SH-SY5Y (cell line): ENCODE results near the gene OTOF.
A peak's percentile ranks its signal among the peaks of the same experiment; 100 is the strongest.

ENCODE experiments used
- GATA2 ChIP-seq: IDR thresholded peaks from 2 replicates; pipeline ENCODE4 v1.6.1; 2011; ENCODE audit warnings: mild to moderate bottlenecking, low read depth, low read length
- GATA3 ChIP-seq: IDR thresholded peaks from 2 replicates; pipeline ENCODE4 v1.6.1; 2011; ENCODE audit warnings: low read depth, mild to moderate bottlenecking, low read length, moderate library complexity

The OTOF gene

DNA sequence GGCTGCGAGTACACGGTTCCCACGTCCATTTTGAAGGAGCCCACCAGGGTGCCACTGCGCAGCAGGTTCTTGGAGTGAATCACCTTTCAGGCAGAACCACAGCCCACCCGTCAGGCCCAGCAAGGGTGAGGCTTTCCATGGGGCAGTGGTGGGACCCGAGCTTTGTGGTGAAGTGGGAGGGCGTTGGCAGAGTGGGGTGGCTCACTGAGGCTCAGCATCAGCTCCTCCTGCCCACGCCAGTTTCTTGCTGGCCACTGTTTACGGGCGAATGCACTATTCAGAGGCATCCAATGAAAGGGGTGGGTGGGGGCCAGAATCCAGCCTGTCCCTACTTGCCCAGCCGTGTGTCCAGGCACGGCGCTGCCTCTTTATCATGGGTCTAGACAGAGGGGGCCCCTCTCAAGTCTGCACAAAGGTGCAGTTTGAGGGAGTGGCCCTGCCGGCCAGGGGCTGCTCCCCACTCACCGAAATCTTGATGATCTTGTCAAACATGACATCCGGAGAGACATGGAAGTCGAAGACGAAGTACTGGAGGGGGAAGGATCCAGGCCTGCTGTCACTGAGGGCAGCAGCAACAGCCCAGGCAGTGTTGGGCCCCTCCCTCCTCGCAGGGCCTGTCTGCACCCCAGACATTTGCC, 11.4 kb upstream of the OTOF start:
- no peak for TF ChIP-seq GATA2
- no peak for TF ChIP-seq GATA3

- no peak for TF ChIP-seq GATA3
- TF ChIP-seq GATA2 = no peak
Measured at GRCh38 chr2:26488463-26489212, 10.7 kb upstream of the OTOF start.

DNA sequence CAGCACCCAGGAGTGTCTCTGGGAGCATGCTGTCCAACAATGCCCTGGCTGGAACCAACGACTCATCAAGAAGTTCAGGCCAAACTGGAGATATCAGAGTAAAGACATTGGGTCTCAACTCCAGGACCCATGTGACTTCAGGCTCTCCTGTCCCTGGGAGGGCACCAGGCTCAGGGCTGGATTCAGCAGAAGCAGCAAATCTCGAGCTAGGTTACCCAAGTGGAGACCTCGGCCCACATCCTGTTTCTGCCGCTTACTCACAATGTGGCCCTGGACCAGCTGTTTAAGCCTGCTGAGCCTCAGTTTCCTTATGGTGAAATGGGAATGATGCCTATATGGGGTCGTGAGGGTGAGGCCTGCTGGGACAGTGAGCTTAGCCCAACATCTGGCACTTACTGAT, 9.3 kb upstream of the OTOF start:
- TF ChIP-seq GATA2 (no peak), GATA3 (no peak)

DNA sequence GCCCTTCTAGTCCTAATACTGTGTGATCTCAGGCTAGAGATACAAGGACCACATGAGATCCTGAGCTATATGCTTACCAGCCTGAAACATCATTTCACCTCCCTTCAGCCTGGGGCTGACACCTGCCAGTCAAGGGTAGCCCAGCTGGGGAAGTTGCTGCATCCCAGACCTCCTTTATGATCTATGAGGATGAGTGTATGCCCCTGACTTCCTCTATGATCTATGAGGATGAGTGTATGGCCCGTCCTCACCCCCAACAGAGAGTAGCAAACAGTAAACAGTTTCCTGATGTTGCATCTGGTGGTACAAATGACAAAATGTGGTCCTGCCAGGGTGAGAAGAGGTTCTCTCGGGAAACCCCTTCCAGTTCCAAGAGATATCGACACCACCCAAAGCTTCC, 8.9 kb upstream of the OTOF start:
- TF ChIP-seq GATA3 = no peak
- no peak for TF ChIP-seq GATA2

- no peak for TF ChIP-seq GATA3
Measured at GRCh38 chr2:26485725-26486418, 7.9 kb upstream of the OTOF start.

- TF ChIP-seq GATA2 = no peak
- no peak for TF ChIP-seq GATA3
Measured at GRCh38 chr2:26485099-26485498, 7.2 kb upstream of the OTOF start.

- TF ChIP-seq GATA2 = no peak
- TF ChIP-seq GATA3 = no peak
Measured at GRCh38 chr2:26484579-26484978, 6.7 kb upstream of the OTOF start.

DNA sequence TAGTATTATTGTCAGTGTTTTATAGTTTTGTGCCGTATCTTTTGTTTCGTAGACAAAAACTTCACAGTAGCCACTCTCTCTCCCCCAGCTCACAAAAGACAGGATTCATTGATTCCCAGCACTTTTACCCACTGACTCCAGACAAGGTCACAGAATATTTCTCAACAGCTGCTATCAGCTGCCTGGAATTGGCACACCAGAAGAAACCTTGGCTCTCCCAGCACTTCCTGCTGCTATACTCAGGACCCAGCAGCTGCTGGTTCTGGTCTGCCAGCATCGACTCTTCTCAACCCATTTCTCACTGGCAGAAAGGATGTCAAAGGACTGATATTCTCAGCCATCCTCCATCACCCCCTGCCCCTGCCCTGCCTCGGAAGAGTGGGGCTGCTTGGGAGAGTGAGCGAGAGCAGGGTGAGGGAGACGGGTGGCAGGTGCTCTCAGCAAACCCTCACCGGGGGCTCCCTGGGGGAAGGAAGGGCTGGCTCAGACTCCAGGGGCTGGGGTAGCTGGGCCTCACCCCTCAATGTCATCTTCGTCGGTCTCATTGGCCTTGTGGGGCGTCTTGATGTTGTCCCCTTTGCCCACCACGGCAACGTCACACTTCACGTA, 6.1 kb upstream of the OTOF start:
- no peak for TF ChIP-seq GATA2
- TF ChIP-seq GATA3 = no peak

DNA sequence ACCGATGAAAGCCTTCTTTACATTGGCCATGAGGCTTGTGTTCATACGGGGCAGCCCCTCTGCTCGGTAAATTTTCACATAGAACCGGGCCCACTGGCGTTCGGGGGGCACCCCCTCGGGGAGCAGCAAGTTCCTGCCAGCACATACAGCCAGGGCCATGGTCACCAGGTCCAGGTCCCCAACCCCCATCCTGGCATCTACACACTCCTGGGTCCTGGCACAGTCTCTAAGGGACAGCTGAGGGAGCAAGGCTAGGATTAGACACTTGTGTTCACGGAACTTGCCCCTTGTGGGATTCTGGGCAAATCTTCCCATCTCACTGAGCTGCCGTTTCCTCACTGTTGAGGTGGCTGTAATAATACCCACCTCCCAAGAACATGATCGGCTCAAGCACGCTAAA, 5.6 kb upstream of the OTOF start:
- TF ChIP-seq GATA2 (no peak), GATA3 (no peak)

- TF ChIP-seq GATA2 (no peak), GATA3 (no peak)
Measured at GRCh38 chr2:26483027-26483326, 5.1 kb upstream of the OTOF start.

GRCh38 chr2:26482211-26483026, 4.5 kb upstream of the OTOF start:
- TF ChIP-seq GATA2 (no peak), GATA3 (no peak)

DNA sequence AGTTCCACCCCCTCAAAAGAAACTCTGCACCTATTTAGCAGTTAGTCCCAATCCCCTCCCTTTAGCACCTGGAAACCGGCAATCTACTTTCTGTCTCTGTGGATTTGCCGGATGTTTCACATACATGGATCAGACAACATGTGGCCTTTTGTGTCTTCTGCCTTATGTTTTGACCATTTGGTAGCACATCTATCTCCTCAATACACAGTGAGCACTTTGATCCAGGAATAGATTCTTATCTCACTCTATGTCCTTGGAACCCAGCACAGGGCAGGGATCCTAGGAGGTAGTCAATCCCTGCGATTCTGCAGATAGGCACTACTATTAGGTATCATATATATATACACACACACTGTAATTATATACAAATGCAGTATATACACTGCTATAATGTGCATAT, 3.8 kb upstream of the OTOF start:
- no peak for TF ChIP-seq GATA3
- TF ChIP-seq GATA2 = peak; percentile 67; the same call in 1 of the 2 replicates

DNA sequence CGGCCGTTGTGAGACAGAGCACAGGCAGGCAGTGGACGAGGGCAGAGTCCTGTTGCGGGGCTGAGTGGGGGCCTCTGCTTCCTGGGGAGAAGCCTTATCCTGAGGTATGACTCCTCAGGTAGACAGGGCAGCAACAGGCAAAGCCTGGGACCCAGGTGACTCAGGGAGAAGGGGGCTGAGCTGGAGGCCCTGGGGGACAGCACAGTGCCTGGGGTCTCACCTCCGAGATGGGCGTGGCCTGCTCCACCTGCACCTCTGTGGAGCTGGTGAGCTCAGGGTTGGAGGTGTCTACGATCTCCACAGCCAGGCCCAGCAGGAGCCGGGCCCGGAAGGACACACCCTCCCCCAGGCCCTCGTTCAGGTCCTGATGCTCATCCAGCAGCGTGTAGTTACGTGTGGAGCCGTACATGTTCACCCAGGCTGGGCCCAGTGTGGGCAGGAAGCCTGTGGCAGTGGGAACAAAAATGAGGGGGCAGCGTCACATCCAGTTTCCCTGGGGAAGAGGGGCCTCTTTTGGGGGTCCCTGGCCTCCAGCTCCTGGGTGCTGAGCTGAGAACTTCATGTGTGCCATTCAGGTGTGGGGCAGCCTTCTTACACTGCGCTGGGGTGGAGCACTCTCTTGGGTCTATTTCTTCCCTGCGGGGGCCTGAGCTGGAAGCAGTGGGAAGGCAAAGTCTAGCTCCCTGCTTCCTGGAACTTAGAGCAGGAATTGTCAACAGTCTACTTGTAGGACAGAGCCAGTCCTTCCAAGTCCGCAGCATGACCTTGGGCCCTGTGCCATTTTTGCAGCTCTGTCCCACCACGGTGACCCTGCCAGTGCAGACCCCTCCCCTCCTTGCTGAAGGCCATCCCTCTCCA, 2.9 kb upstream of the OTOF start:
- TF ChIP-seq GATA2 (no peak), GATA3 (no peak)
